K562 (cell line): Measurements from ENCODE around the gene MAGIX. TPM values are rescaled to one million over a fixed set of nuclear protein-coding genes. Genes with fewer than 3 reads are reported as not detected.

Experiments
- BACH1 ChIP-seq: fragments of 200-800 bp; sonication (Bioruptor generic); IDR thresholded peaks from 2 replicates; pipeline ENCODE4 v1.6.1; 2016; ENCODE audit warnings: missing genetic modification characterization, missing compliant biosample characterization
- ELK3 ChIP-seq: fragments of 450-650 bp; formaldehyde crosslinking; IDR thresholded peaks from 2 replicates; pipeline ENCODE4 v1.4.0; 2020; ENCODE audit warnings: mild to moderate bottlenecking
- HMBOX1 ChIP-seq: sonication (generic); IDR thresholded peaks from 2 replicates; pipeline ENCODE4 v1.6.1; 2016
- LCOR ChIP-seq: sonication (generic); formaldehyde crosslinking; IDR thresholded peaks from 2 replicates; pipeline ENCODE4 v1.8.0; 2022; ENCODE audit warnings: mild to moderate bottlenecking, missing genetic modification reagents
- MAFF ChIP-seq: IDR thresholded peaks from 2 replicates; pipeline ENCODE4 v1.6.1; 2012; ENCODE audit warnings: low read length, improper control_type of control experiment
- MEF2A ChIP-seq: IDR thresholded peaks from 2 replicates; pipeline ENCODE4 v1.6.1; 2011; ENCODE audit warnings: low read depth, mild to moderate bottlenecking, low read length, moderate library complexity; ENCODE audit not compliant: control insufficient read depth
- MLX ChIP-seq, 2 experiments: fragments of 450-650 bp in 1 of 2; sonication (generic) in 1 of 2; formaldehyde crosslinking; conservative IDR thresholded peaks; 2 replicates each; pipeline versions ENCODE4 v1.4.0 to v1.8.1; 2020 to 2022; ENCODE audit warnings: mild to moderate bottlenecking in 1 of 2, missing genetic modification reagents in 1 of 2
- NR0B1 ChIP-seq: fragments of 450-650 bp; IDR thresholded peaks from one replicate; pipeline ENCODE4 v1.6.1; 2018; ENCODE audit warnings: mild to moderate bottlenecking, moderate library complexity; ENCODE audit not compliant: partially characterized antibody
- PTTG1 ChIP-seq: fragments of 450-650 bp; IDR thresholded peaks from 2 replicates; pipeline ENCODE4 v1.6.1; 2016; ENCODE audit warnings: low read depth, mild to moderate bottlenecking, missing genetic modification characterization, missing compliant biosample characterization
- RHOXF2B ChIP-seq: fragments of 250-450 bp; sonication (Bioruptor Pico); conservative IDR thresholded peaks from 2 replicates; pipeline ENCODE4 v1.5.1; 2021
- SNRNP70 ChIP-seq: fragments of 200-400 bp; formaldehyde crosslinking; optimal IDR thresholded peaks from 2 replicates; pipeline ENCODE3; 2017; ENCODE audit warnings: low read depth, low read length
- SRF ChIP-seq, 2 experiments: fragments of 250-450, 450-650 bp in 1 of 2; sonication (Bioruptor Pico) in 1 of 2; sonication (generic) in 1 of 2; formaldehyde crosslinking; IDR thresholded peaks; 2 replicates each; pipeline versions ENCODE4 v1.5.0 to v1.5.1; 2020 to 2022; ENCODE audit warnings: mild to moderate bottlenecking in 1 of 2, missing genetic modification reagents in 1 of 2
- ZBTB43 ChIP-seq: sonication (generic); formaldehyde crosslinking; IDR thresholded peaks from 2 replicates; pipeline ENCODE4 v1.8.0; 2023; ENCODE audit warnings: mild to moderate bottlenecking, missing genetic modification reagents
- ZNF12 ChIP-seq: sonication (generic); formaldehyde crosslinking; IDR thresholded peaks from 2 replicates; pipeline ENCODE4 v1.4.0; 2020; ENCODE audit warnings: mild to moderate bottlenecking, missing genetic modification reagents
- polyA plus RNA-seq, 8 experiments: library from polyadenylated mRNA; depleted of rRNA in 4 of 8; stranded (reverse) in 5 of 8; unstranded in 3 of 8; fragments of >200 nt; fragmentation: Nextera tagmentation in 2 of 8; fragmentation: Illumina TruSeq in 1 of 8; extraction: Ambion mirVana in 2 of 8; extraction: Trizol in 1 of 8; gene quantifications; 2 replicates each; pipeline versions ENCODE4 v1.2.1 to v1.2.3, GENCODE V29; 2011 to 2014; ENCODE audit warnings: inconsistent platforms in 1 of 8, missing spikeins in 1 of 8
- total RNA-seq, 7 experiments: library from RNA; depleted of rRNA in 6 of 7; stranded (reverse); fragments of >200 nt in 6 of 7; fragmentation: Illumina TruSeq in 2 of 7; extraction: Trizol in 2 of 7; gene quantifications; 2 replicates each; pipeline versions ENCODE4 v1.2.1 to v1.2.3, GENCODE V29; 2011 to 2021; ENCODE audit warnings: low replicate concordance in 1 of 7

Gene MAGIX
- total and polyA plus RNA-seq, 9 of the 15 experiments (the other 6 are each of a cell fraction or from before 2014, with no cell fraction given): 0.08 to 3.5 (median 0.47) TPM

GRCh38 chrX:49166914-49167739, 4.6 kb downstream of the MAGIX start (continued):
- TF ChIP-seq NR0B1: no peak
- no peak for TF ChIP-seq ZBTB43 (CRISPR knock-in tag)
- no peak for TF ChIP-seq MEF2A
- TF ChIP-seq BACH1 (tag): 0 out of 2 replicates have a peak, but pooled peaks have one; percentile 18
- TF ChIP-seq LCOR: 0 out of 2 replicates have a peak, but pooled peaks have one; percentile 59
- TF ChIP-seq SRF (CRISPR knock-in tag; IDR thresholded peaks at IDR 0.05): peak in 1 of 2 experiments; percentile 84; a peak in 2 of 4 replicates
- no peak for TF ChIP-seq ZNF12 (CRISPR knock-in tag)
- no peak for TF ChIP-seq PTTG1
- no peak for TF ChIP-seq HMBOX1
- TF ChIP-seq MLX (CRISPR knock-in tag; conservative IDR thresholded peaks at IDR 0.05): no peak
- TF ChIP-seq MAFF: no peak
- TF ChIP-seq SNRNP70: no peak
- no peak for TF ChIP-seq ELK3
- TF ChIP-seq RHOXF2B (CRISPR knock-in tag): no peak
